Umbilical cord (tissue), 2 donors: Measurements from ENCODE around the gene PIP4K2A. TPM values are rescaled to one million over a fixed set of nuclear protein-coding genes. Genes with fewer than 3 reads are reported as not detected.
"Not testable (repeated sequence)": the region's sequence is repeated elsewhere in the genome, so short reads cannot be mapped to it uniquely, and the experiment has no call there.

Experiments
- DNase-seq: peaks from one replicate; pipeline ENCODE4 v3.0.0-alpha.2; 2015; ENCODE audit warnings: low spot score
- total RNA-seq: library from RNA; depleted of rRNA; stranded (reverse); fragments of >200 nt; gene quantifications from one replicate; pipeline ENCODE4 v1.2.3, GENCODE V29; 2014; ENCODE audit warnings: low replicate concordance; ENCODE audit not compliant: insufficient read depth

The PIP4K2A gene
- total RNA-seq, 1 donor from 2014 or later = 35.9 TPM

- DNase-seq = no peak
Measured at GRCh38 chr10:22518167-22518724, 196.1 kb downstream of the PIP4K2A start.

- peak; percentile 52 for DNase-seq
Measured at GRCh38 chr10:22515009-22515408, 199.4 kb downstream of the PIP4K2A start.

- not testable (repeated sequence) for DNase-seq
Measured at GRCh38 chr10:22514414-22514758, 200.0 kb downstream of the PIP4K2A start.

- peak; percentile 36 for DNase-seq
Measured at GRCh38 chr10:22513483-22514413, 200.6 kb downstream of the PIP4K2A start.

GRCh38 chr10:22512015-22512414 is 202.4 kb downstream of the PIP4K2A start:
- not testable (repeated sequence) for DNase-seq

GRCh38 chr10:22508214-22508613 is 206.2 kb downstream of the PIP4K2A start:
- not testable (repeated sequence) for DNase-seq

GRCh38 chr10:22505911-22506685 is 208.3 kb downstream of the PIP4K2A start:
- DNase-seq = peak; percentile 97

- DNase-seq = peak; percentile 91
Measured at GRCh38 chr10:22504766-22505165, 209.6 kb downstream of the PIP4K2A start.

- DNase-seq = peak; percentile 62
Measured at GRCh38 chr10:22503315-22504088, 210.9 kb downstream of the PIP4K2A start.

GRCh38 chr10:22501863-22502262 is 212.5 kb downstream of the PIP4K2A start:
- no peak for DNase-seq

- DNase-seq = no peak
Measured at GRCh38 chr10:22501413-22501812, 213.0 kb downstream of the PIP4K2A start.

GRCh38 chr10:22500656-22501340 is 213.6 kb downstream of the PIP4K2A start:
- DNase-seq = peak; percentile 87

GRCh38 chr10:22499973-22500372 is 214.4 kb downstream of the PIP4K2A start:
- not testable (repeated sequence) for DNase-seq

GRCh38 chr10:22495396-22495795 is 219.0 kb downstream of the PIP4K2A start:
- no peak for DNase-seq

GRCh38 chr10:22494007-22494406 is 220.4 kb downstream of the PIP4K2A start:
- peak; percentile 54 for DNase-seq

- DNase-seq = no peak
Measured at GRCh38 chr10:22491931-22492615, 222.3 kb downstream of the PIP4K2A start.

GRCh38 chr10:22491480-22491879 is 222.9 kb downstream of the PIP4K2A start:
- DNase-seq = no peak

GRCh38 chr10:22489975-22490374 is 224.4 kb downstream of the PIP4K2A start:
- no peak for DNase-seq

- no peak for DNase-seq
Measured at GRCh38 chr10:22489467-22489866, 224.9 kb downstream of the PIP4K2A start.

- DNase-seq = no peak
Measured at GRCh38 chr10:22486431-22486830, 227.9 kb downstream of the PIP4K2A start.
